ENCODE data around the gene RPL28.
A peak's percentile ranks its signal among the peaks of the same experiment; 100 is the strongest.

GRCh38 chr19:55339889-55340783, 45.6 kb upstream of the RPL28 start:
- TF ChIP-seq CTCF (IDR thresholded peaks at IDR 0.05) (no peak), POLR2A (IDR thresholded peaks at IDR 0.05) (peak; percentile 87 to 93)
